ENCODE results near the gene FAM13A. TPM values are rescaled to one million over a fixed set of nuclear protein-coding genes. Genes with fewer than 3 reads are reported as not detected.

Gene FAM13A
- total RNA-seq, 4 donors from 2014 or later, result 5.2 to 19.1 (median 8.2) TPM

- intact Hi-C loops (cut with DNase I), result no loop called here
- WGBS, 2 donors, result 69 to 72% methylated on average over 4 of the region's 4 CpGs
- TF ChIP-seq POLR2A (IDR thresholded peaks at IDR 0.05) (no peak), CTCF (IDR thresholded peaks at IDR 0.05) (no peak)
- H3K27me3 ChIP-seq, result no peaks in the 10 kb centered on the region
- no peak overlapping the region for H3K27ac ChIP-seq
- no peak overlapping the region for H3K4me3 ChIP-seq
- H3K36me3 ChIP-seq, result no peaks in the 10 kb centered on the region
- H3K4me1 ChIP-seq, result peaks cover 0 to 12% (median 3%) of the 10 kb centered on the region in 3 donors
- DNase-seq, result no peak
- H3K9me3 ChIP-seq, result no peaks in the 10 kb centered on the region
Measured at GRCh38 chr4:88807499-88807898, 249.5 kb downstream of the FAM13A start.

- intact Hi-C loops (cut with DNase I), result no loop called here
- Histone ChIP-seq H3K4me3 (no peak overlapping the region), H3K36me3 (no peaks in the 10 kb centered on the region), H3K4me1 (peaks cover 0 to 12% (median 3%) of the 10 kb centered on the region in 3 donors), H3K27ac (peak overlapping the region in 2 of 4 donors; percentile 54 to 59), H3K27me3 (no peaks in the 10 kb centered on the region), H3K9me3 (no peaks in the 10 kb centered on the region)
- DNase-seq, result no peak
- TF ChIP-seq POLR2A (IDR thresholded peaks at IDR 0.05) (no peak), CTCF (IDR thresholded peaks at IDR 0.05) (no peak)
- 75 to 89% methylated on average over 2 of the region's 2 CpGs for WGBS, 2 donors
Measured at GRCh38 chr4:88804234-88804633, 252.8 kb downstream of the FAM13A start.

- peaks cover 0 to 12% (median 3%) of the 10 kb centered on the region in 3 donors for H3K4me1 ChIP-seq
- H3K27ac ChIP-seq, result peak overlapping the region in 2 of 4 donors; percentile 54 to 59
- intact Hi-C loops (cut with DNase I), result no loop called here
- H3K27me3 ChIP-seq, result no peaks in the 10 kb centered on the region
- TF ChIP-seq CTCF (IDR thresholded peaks at IDR 0.05) (no peak), POLR2A (IDR thresholded peaks at IDR 0.05) (no peak)
- H3K9me3 ChIP-seq, result no peaks in the 10 kb centered on the region
- no peaks in the 10 kb centered on the region for H3K36me3 ChIP-seq
- DNase-seq, result no peak
- 41 to 76% methylated on average over 5 of the region's 5 CpGs for WGBS, 2 donors
- no peak overlapping the region for H3K4me3 ChIP-seq
Measured at GRCh38 chr4:88803600-88804096, 253.3 kb downstream of the FAM13A start.

- no peaks in the 10 kb centered on the region for H3K27me3 ChIP-seq
- DNase-seq, result no peak
- 85 to 90% methylated on average over 8 of the region's 8 CpGs for WGBS, 2 donors
- H3K36me3 ChIP-seq, result no peaks in the 10 kb centered on the region
- TF ChIP-seq POLR2A (IDR thresholded peaks at IDR 0.05) (no peak), CTCF (IDR thresholded peaks at IDR 0.05) (no peak)
- peak overlapping the region in 3 of 4 donors; percentile 11 to 71 (median 45) for H3K27ac ChIP-seq
- peaks cover 0 to 12% (median 3%) of the 10 kb centered on the region in 3 donors for H3K4me1 ChIP-seq
- H3K9me3 ChIP-seq, result no peaks in the 10 kb centered on the region
- intact Hi-C loops (cut with DNase I), result no loop called here
- H3K4me3 ChIP-seq, result no peak overlapping the region
Measured at GRCh38 chr4:88802585-88803286, 254.2 kb downstream of the FAM13A start.

- peak overlapping the region in 1 of 4 donors; percentile 71 for H3K27ac ChIP-seq
Measured at GRCh38 chr4:88802138-88802537, 254.8 kb downstream of the FAM13A start.

More at GRCh38 chr4:88802138-88802537, 254.8 kb downstream of the FAM13A start:
- TF ChIP-seq POLR2A (IDR thresholded peaks at IDR 0.05), result no peak
- TF ChIP-seq CTCF (IDR thresholded peaks at IDR 0.05), result peak in 1 of 6 experiments; percentile 25
- H3K36me3 ChIP-seq, result no peaks in the 10 kb centered on the region
- H3K4me3 ChIP-seq, result no peak overlapping the region
- H3K4me1 ChIP-seq, result peaks cover 0 to 12% (median 3%) of the 10 kb centered on the region in 3 donors
- no peak for DNase-seq
- H3K9me3 ChIP-seq, result no peaks in the 10 kb centered on the region
- WGBS, 2 donors, result 8 to 55% methylated on average over 1 of the region's 1 CpG
- H3K27me3 ChIP-seq, result no peaks in the 10 kb centered on the region
- intact Hi-C loops (cut with DNase I), result no loop called here

Data from esophagus squamous epithelium (tissue), 5 donors.